Suprapubic skin (tissue), 4 donors: ENCODE measurements around the gene CCDC106. TPM values are rescaled to one million over a fixed set of nuclear protein-coding genes. Genes with fewer than 3 reads are reported as not detected.

Experiments used
- DNase-seq, 2 donors: peaks; one replicate each; pipeline ENCODE4 v3.0.0-alpha.2; 2019; ENCODE audit warnings: low spot score in 2 of 2
- H3K27ac ChIP-seq: fragments of 200-600 bp; sonication (generic); one replicate; pipeline ENCODE4 v1.5.1; 2019
- H3K27me3 ChIP-seq: fragments of 200-600 bp; sonication (generic); one replicate; pipeline ENCODE4 v1.5.1; 2019
- H3K36me3 ChIP-seq: fragments of 200-600 bp; sonication (generic); one replicate; pipeline ENCODE4 v1.5.1; 2019
- H3K4me1 ChIP-seq: fragments of 200-600 bp; sonication (generic); one replicate; pipeline ENCODE4 v1.5.1; 2019
- H3K4me3 ChIP-seq: fragments of 200-600 bp; sonication (generic); one replicate; pipeline ENCODE4 v1.5.1; 2019; ENCODE audit warnings: mild to moderate bottlenecking
- H3K9me3 ChIP-seq: fragments of 200-600 bp; sonication (generic); one replicate; pipeline ENCODE4 v1.5.1; 2019
- CTCF ChIP-seq, 2 donors: fragments of 200-600 bp in 1 of 2; fragments of 450-650 bp in 1 of 2; sonication (generic) in 1 of 2; IDR thresholded peaks; one replicate each; pipeline ENCODE4 v1.5.1; 2016 to 2019; ENCODE audit warnings: antibody characterized with exemption in 2 of 2, mild to moderate bottlenecking in 1 of 2, moderate library complexity in 1 of 2
- EP300 ChIP-seq: sonication (generic); formaldehyde crosslinking; IDR thresholded peaks from one replicate; pipeline ENCODE4 v1.6.1; 2017; ENCODE audit warnings: antibody characterized with exemption
- POLR2A ChIP-seq, 2 donors: fragments of 450-650 bp; IDR thresholded peaks; one replicate each; pipeline ENCODE4 v1.6.1; 2017; ENCODE audit warnings: antibody characterized with exemption in 2 of 2, mild to moderate bottlenecking in 2 of 2, moderate library complexity in 2 of 2
- POLR2AphosphoS5 ChIP-seq, 3 donors: sonication (generic); formaldehyde crosslinking; IDR thresholded peaks; one replicate each; pipeline ENCODE4 v1.6.1; 2017; ENCODE audit warnings: antibody characterized with exemption in 3 of 3
- WGBS: methylation state at CpG from one replicate; pipeline ENCODE4 v1.1.5; 2018; 5-methylcytosine and 5-hydroxymethylcytosine counted together
- total RNA-seq, 4 donors: library from RNA; depleted of rRNA; stranded (reverse); fragments of >200 nt; gene quantifications; one replicate each; pipeline ENCODE4 v1.1.0, GENCODE V29; 2016

The CCDC106 gene
- total RNA-seq, 4 donors from 2014 or later = 6.2 to 18.3 (median 8.5) TPM

GRCh38 chr19:55620410-55621204 lies 27.4 kb upstream of the CCDC106 start:
- Histone ChIP-seq H3K27ac (no peak overlapping the region), H3K4me1 (peaks cover 16% of the 10 kb centered on the region), H3K27me3 (no peaks in the 10 kb centered on the region), H3K4me3 (no peak overlapping the region), H3K9me3 (no peaks in the 10 kb centered on the region), H3K36me3 (peaks cover 37% of the 10 kb centered on the region)
- TF ChIP-seq EP300 (no peak), CTCF (IDR thresholded peaks at IDR 0.05) (no peak), POLR2AphosphoS5 (IDR thresholded peaks at IDR 0.05) (no peak), POLR2A (IDR thresholded peaks at IDR 0.05) (no peak)
- 87% methylated on average over 12 of the region's 12 CpGs for WGBS
- DNase-seq = no peak

- 77% methylated on average over 4 of the region's 9 CpGs for WGBS
- Histone ChIP-seq H3K27ac (no peak overlapping the region), H3K4me3 (no peak overlapping the region), H3K9me3 (no peaks in the 10 kb centered on the region), H3K36me3 (peaks cover 31% of the 10 kb centered on the region), H3K4me1 (peaks cover 16% of the 10 kb centered on the region), H3K27me3 (no peaks in the 10 kb centered on the region)
- TF ChIP-seq POLR2A (IDR thresholded peaks at IDR 0.05) = no peak
- no peak for TF ChIP-seq CTCF (IDR thresholded peaks at IDR 0.05)
- no peak for TF ChIP-seq POLR2AphosphoS5 (IDR thresholded peaks at IDR 0.05)
- TF ChIP-seq EP300 = no peak
- DNase-seq = peak in 1 of 2 donors; percentile 68
Observed at GRCh38 chr19:55621205-55621672, 26.8 kb upstream of the CCDC106 start.

- peak in 1 of 2 donors; percentile 67 for DNase-seq
- no peak overlapping the region for H3K4me3 ChIP-seq
- peaks cover 16% of the 10 kb centered on the region for H3K4me1 ChIP-seq
- no peaks in the 10 kb centered on the region for H3K9me3 ChIP-seq
- no peak for TF ChIP-seq POLR2AphosphoS5 (IDR thresholded peaks at IDR 0.05)
- TF ChIP-seq EP300 = no peak
- H3K27me3 ChIP-seq = no peaks in the 10 kb centered on the region
- H3K27ac ChIP-seq = no peak overlapping the region
- H3K36me3 ChIP-seq = peaks cover 26% of the 10 kb centered on the region
- WGBS = 95% methylated on average over 29 of the region's 55 CpGs
Observed at GRCh38 chr19:55621673-55622231, 26.3 kb upstream of the CCDC106 start.

- no peak overlapping the region for H3K4me3 ChIP-seq
- no peak overlapping the region for H3K27ac ChIP-seq
- TF ChIP-seq POLR2AphosphoS5 (IDR thresholded peaks at IDR 0.05) = no peak
- TF ChIP-seq EP300 = no peak
- TF ChIP-seq POLR2A (IDR thresholded peaks at IDR 0.05) = no peak
- TF ChIP-seq CTCF (IDR thresholded peaks at IDR 0.05) = no peak
- H3K4me1 ChIP-seq = peaks cover 16% of the 10 kb centered on the region
- no peaks in the 10 kb centered on the region for H3K27me3 ChIP-seq
- H3K9me3 ChIP-seq = no peaks in the 10 kb centered on the region
- H3K36me3 ChIP-seq = peaks cover 19% of the 10 kb centered on the region
- DNase-seq = peak in 1 of 2 donors; percentile 67
- 87% methylated on average over 21 of the region's 40 CpGs for WGBS
Observed at GRCh38 chr19:55622242-55622969, 25.6 kb upstream of the CCDC106 start.

- H3K4me1 ChIP-seq = peaks cover 16% of the 10 kb centered on the region
Observed at GRCh38 chr19:55623130-55623529, 24.9 kb upstream of the CCDC106 start.

More at GRCh38 chr19:55623130-55623529, 24.9 kb upstream of the CCDC106 start:
- TF ChIP-seq EP300 (no peak), POLR2A (IDR thresholded peaks at IDR 0.05) (no peak), CTCF (IDR thresholded peaks at IDR 0.05) (no peak), POLR2AphosphoS5 (IDR thresholded peaks at IDR 0.05) (no peak)
- Histone ChIP-seq H3K9me3 (no peaks in the 10 kb centered on the region), H3K27ac (no peak overlapping the region), H3K27me3 (no peaks in the 10 kb centered on the region), H3K36me3 (peaks cover 14% of the 10 kb centered on the region), H3K4me3 (no peak overlapping the region)
- DNase-seq = no peak
- WGBS = 95% methylated on average over 7 of the region's 7 CpGs
